HepG2 (cell line): Measurements from ENCODE around the gene IL4I1. TPM values are rescaled to one million over a fixed set of nuclear protein-coding genes. Genes with fewer than 3 reads are reported as not detected.

Source experiments
- GLI4 ChIP-seq: sonication (generic); formaldehyde crosslinking; IDR thresholded peaks from 2 replicates; pipeline ENCODE4 v1.5.1; 2020; ENCODE audit warnings: missing genetic modification reagents, mild to moderate bottlenecking, moderate library complexity, borderline replicate concordance
- JUN ChIP-seq: sonication (generic); formaldehyde crosslinking; IDR thresholded peaks from 2 replicates; pipeline ENCODE4 v1.4.0; 2020; ENCODE audit warnings: mild to moderate bottlenecking, missing genetic modification reagents
- KLF6 ChIP-seq: IDR thresholded peaks from 2 replicates; pipeline ENCODE4 v1.8.0; 2016; ENCODE audit warnings: missing biosample characterization, missing genetic modification reagents
- SMAD3 ChIP-seq: sonication (generic); formaldehyde crosslinking; IDR thresholded peaks from 2 replicates; pipeline ENCODE4 v1.4.0; 2020; ENCODE audit warnings: missing genetic modification reagents
- SRSF4 ChIP-seq: fragments of 200-400 bp; formaldehyde crosslinking; IDR thresholded peaks from one replicate; pipeline ENCODE4 v1.6.1; 2018; ENCODE audit warnings: mild to moderate bottlenecking, low read depth, low read length, moderate library complexity; ENCODE audit not compliant: poor library complexity, severe bottlenecking
- THAP9 ChIP-seq: sonication (generic); formaldehyde crosslinking; IDR thresholded peaks from 2 replicates; pipeline ENCODE4; 2020; ENCODE audit warnings: missing genetic modification reagents, mild to moderate bottlenecking, borderline replicate concordance
- ZFP41 ChIP-seq: sonication (generic); formaldehyde crosslinking; IDR thresholded peaks from 2 replicates; pipeline ENCODE4 v1.4.0; 2020; ENCODE audit warnings: mild to moderate bottlenecking, missing genetic modification reagents, borderline replicate concordance
- ZMYM3 ChIP-seq: sonication (generic); formaldehyde crosslinking; IDR thresholded peaks from 2 replicates; pipeline ENCODE4 v1.5.1; 2020; ENCODE audit warnings: mild to moderate bottlenecking, missing genetic modification reagents
- ZNF253 ChIP-seq: sonication (generic); formaldehyde crosslinking; IDR thresholded peaks from 2 replicates; pipeline ENCODE4 v1.8.0; 2022; ENCODE audit warnings: mild to moderate bottlenecking, missing genetic modification reagents, borderline replicate concordance
- ZNF296 ChIP-seq: sonication (generic); formaldehyde crosslinking; conservative IDR thresholded peaks from 2 replicates; pipeline ENCODE4 v1.5.0; 2020; ENCODE audit warnings: mild to moderate bottlenecking, missing genetic modification reagents
- ZNF34 ChIP-seq: sonication (generic); formaldehyde crosslinking; IDR thresholded peaks from 2 replicates; pipeline ENCODE4 v1.4.0; 2020; ENCODE audit warnings: mild to moderate bottlenecking, missing genetic modification reagents, borderline replicate concordance
- ZNF646 ChIP-seq: sonication (generic); formaldehyde crosslinking; IDR thresholded peaks from 2 replicates; pipeline ENCODE4 v1.9.0; 2021; ENCODE audit warnings: mild to moderate bottlenecking, missing genetic modification reagents
- polyA plus RNA-seq, 8 experiments: library from polyadenylated mRNA; depleted of rRNA in 3 of 8; stranded (reverse) in 7 of 8; unstranded in 1 of 8; fragments of >200 nt; fragmentation: Illumina TruSeq in 4 of 8; extraction: Trizol in 4 of 8; gene quantifications; 2 replicates each; pipeline versions ENCODE4 v1.2.1 to v1.2.3, GENCODE V29; 2011 to 2016; ENCODE audit warnings: low read depth in 4 of 8, missing spikeins in 1 of 8, mixed read lengths in 1 of 8; ENCODE audit not compliant: insufficient read depth in 1 of 8
- total RNA-seq, 5 experiments: library from RNA; depleted of rRNA; stranded (reverse); fragments of >200 nt; fragmentation: Illumina TruSeq; extraction: Trizol; gene quantifications; 2 replicates each; pipeline ENCODE4 v1.2.3, GENCODE V29; 2016; ENCODE audit warnings: low read depth in 1 of 5

IL4I1 gene
- total and polyA plus RNA-seq, 2 of the 13 experiments (the other 11 are each of a cell fraction or from before 2014, with no cell fraction given): not detected

GRCh38 chr19:49870309-49870901 is 26.3 kb downstream of the IL4I1 start (continued):
- TF ChIP-seq ZNF646 (CRISPR knock-in tag) (no peak), JUN (CRISPR knock-in tag) (no peak), KLF6 (CRISPR knock-in tag) (no peak), GLI4 (CRISPR knock-in tag) (no peak), THAP9 (CRISPR knock-in tag) (no peak), SMAD3 (no peak), ZFP41 (CRISPR knock-in tag) (no peak), ZNF296 (CRISPR knock-in tag) (no peak), SRSF4 (no peak), ZMYM3 (no peak), ZNF34 (CRISPR knock-in tag) (no peak), ZNF253 (CRISPR knock-in tag) (no peak)
